Measurements from ENCODE around the gene IQUB.
"Not testable (repeated sequence)": the region's sequence is repeated elsewhere in the genome, so short reads cannot be mapped to it uniquely, and the experiment has no call there.

IQUB gene

DNA sequence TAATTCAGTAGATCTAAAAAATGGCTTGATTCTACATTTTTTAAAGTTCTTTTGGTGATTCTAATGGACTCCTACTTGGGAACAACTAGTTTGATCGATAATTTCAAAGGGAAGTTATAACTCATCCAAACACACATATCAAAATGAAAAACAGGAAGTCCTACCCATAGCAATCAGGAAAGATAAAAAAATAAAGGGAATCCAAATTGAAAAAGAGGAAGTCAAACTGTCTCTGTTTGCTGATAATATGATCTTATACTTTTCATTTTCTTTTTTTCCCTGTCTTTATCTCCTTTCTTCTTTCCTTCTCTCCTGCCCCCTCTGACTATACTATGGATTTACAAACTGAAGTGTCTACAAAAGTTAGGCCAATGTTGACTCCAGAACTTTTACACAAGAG, 118.8 kb downstream of the IQUB start:
- no peak for DNase-seq (ENCODE audit: low read depth)

DNA sequence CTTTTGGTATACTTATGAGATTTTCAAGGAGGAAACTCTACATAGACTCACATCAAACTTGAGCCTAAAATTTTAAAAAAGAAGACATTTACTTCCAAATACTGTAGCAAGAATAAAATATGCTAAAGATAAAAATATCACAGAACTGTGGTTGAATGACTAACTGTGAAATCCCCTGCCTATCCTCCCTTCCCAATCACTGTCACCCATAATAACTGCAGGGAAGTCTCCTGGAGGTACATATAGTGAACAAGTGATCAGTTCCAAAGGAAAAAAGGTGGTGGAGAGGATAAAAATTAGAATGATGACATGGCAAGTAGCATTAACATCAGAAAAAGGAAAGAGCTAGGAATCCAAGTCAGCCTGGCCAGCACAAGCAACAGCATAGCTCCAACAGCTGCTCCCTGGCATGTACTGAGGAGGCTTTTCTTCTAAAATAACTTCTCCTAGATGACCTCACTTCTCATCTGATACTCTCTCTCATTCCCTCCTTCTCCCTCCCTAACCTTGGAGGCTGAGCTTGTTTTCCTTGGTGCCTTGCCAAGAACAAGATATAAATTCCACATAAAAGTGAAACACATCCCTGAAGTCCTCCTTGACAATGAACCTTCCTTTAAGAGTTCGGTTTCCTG, 124.0 kb downstream of the IQUB start:
- DNase-seq (ENCODE audit: low read depth) = no peak

DNA sequence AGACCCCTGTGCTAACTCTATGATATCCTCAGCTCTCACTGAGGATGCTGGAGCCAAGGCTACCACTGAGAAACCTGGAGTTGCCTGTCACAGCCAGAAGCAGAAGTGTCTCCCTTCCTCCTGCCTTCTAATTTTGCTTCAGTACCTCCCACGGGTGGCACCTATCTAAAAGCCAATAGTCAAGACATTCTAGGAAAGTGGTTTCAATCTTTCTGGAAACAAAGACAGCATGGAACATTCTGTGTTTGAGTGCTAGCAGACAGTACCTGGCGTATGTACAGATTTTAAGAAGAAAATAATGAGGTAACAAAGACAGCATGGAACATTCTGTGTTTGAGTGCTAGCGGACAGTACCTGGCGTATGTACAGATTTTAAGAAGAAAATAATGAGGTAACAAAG, 126.4 kb downstream of the IQUB start:
- not testable (repeated sequence) for DNase-seq (ENCODE audit: low read depth)
